ENCODE measurements around the gene TFPT. TPM values are rescaled to one million over a fixed set of nuclear protein-coding genes. Genes with fewer than 3 reads are reported as not detected.

The TFPT gene
- total RNA-seq, 1 experiment from 2014 or later: 35.8 TPM

- Histone ChIP-seq H3K4me3 (no peak overlapping the region), H3K9me2 (ENCODE audit: insufficient read depth) (no peaks in the 10 kb centered on the region), H3K79me2 (ENCODE audit: low read depth) (peaks cover 14% of the 10 kb centered on the region), H3K27me3 (ENCODE audit: insufficient read depth, low read depth) (no peaks in the 10 kb centered on the region), H3F3A (ENCODE audit: insufficient read depth, low read depth) (peaks cover 76% of the 10 kb centered on the region), H3K9me3 (ENCODE audit: insufficient read depth, low read depth) (no peaks in the 10 kb centered on the region), H3K27ac (no peak overlapping the region), H3K4me1 (replicated peaks; ENCODE audit: insufficient read depth) (peaks cover 14% of the 10 kb centered on the region), H3K4me2 (no peak overlapping the region), H4K20me1 (ENCODE audit: insufficient read depth) (peaks cover 41% of the 10 kb centered on the region), H3K36me3 (ENCODE audit: low read depth) (peaks cover 16% of the 10 kb centered on the region), H2AFZ (no peak overlapping the region)
- DNase-seq: peak in 1 of 2 experiments; percentile 19
- intact Hi-C loops (cut with micrococcal nuclease; ENCODE audit: unreplicated experiment): no loop called here
- TF ChIP-seq CTCF (conservative IDR thresholded peaks at IDR 0.05) (no peak), EZH2 (IDR thresholded peaks at IDR 0.05; ENCODE audit: low read depth) (no peak)
- ChIA-PET POLR2A (ENCODE audit: unreplicated experiment) (interaction anchor here (0.7 kb wide), 1 partner anchor 18 kb away, joined by 4 read pairs; no protein-coding TSS in a partner anchor), CTCF (interaction anchor here (0.5 kb wide), 1 partner anchor 132 kb away, joined by 3 read pairs; no protein-coding TSS in a partner anchor)
- no TSS peak for BruUV-seq (replicated peaks)
These were observed 40.2 kb upstream of the TFPT start for GRCh38 chr19:54155694-54156093.

- Histone ChIP-seq H3K9me3 (ENCODE audit: insufficient read depth, low read depth) (no peaks in the 10 kb centered on the region), H3K4me1 (replicated peaks; ENCODE audit: insufficient read depth) (peaks cover 12% of the 10 kb centered on the region), H3K4me3 (no peak overlapping the region), H3K9me2 (ENCODE audit: insufficient read depth) (no peaks in the 10 kb centered on the region), H3K79me2 (ENCODE audit: low read depth) (peaks cover 14% of the 10 kb centered on the region), H3K27me3 (ENCODE audit: insufficient read depth, low read depth) (no peaks in the 10 kb centered on the region), H4K20me1 (ENCODE audit: insufficient read depth) (peaks cover 40% of the 10 kb centered on the region), H3K27ac (no peak overlapping the region), H3F3A (ENCODE audit: insufficient read depth, low read depth) (peaks cover 77% of the 10 kb centered on the region), H3K4me2 (no peak overlapping the region), H3K36me3 (ENCODE audit: low read depth) (peaks cover 16% of the 10 kb centered on the region), H2AFZ (no peak overlapping the region)
- BruUV-seq (replicated peaks): no TSS peak
- POLR2A ChIA-PET (ENCODE audit: unreplicated experiment): no interaction called here
- DNase-seq: peak in 1 of 2 experiments; percentile 30
- intact Hi-C loops (cut with micrococcal nuclease; ENCODE audit: unreplicated experiment): no loop called here
- TF ChIP-seq EZH2 (IDR thresholded peaks at IDR 0.05; ENCODE audit: low read depth) (no peak), CTCF (conservative IDR thresholded peaks at IDR 0.05) (no peak)
- CTCF ChIA-PET: no interaction called here
These were observed 39.3 kb upstream of the TFPT start for GRCh38 chr19:54154603-54155345.

- BruUV-seq (replicated peaks): no TSS peak
- CTCF ChIA-PET: no interaction called here
- Histone ChIP-seq H3K9me3 (ENCODE audit: insufficient read depth, low read depth) (no peaks in the 10 kb centered on the region), H2AFZ (no peak overlapping the region), H3K79me2 (ENCODE audit: low read depth) (peaks cover 11% of the 10 kb centered on the region), H4K20me1 (ENCODE audit: insufficient read depth) (peaks cover 40% of the 10 kb centered on the region), H3K4me2 (no peak overlapping the region), H3K27me3 (ENCODE audit: insufficient read depth, low read depth) (no peaks in the 10 kb centered on the region), H3K36me3 (ENCODE audit: low read depth) (peaks cover 16% of the 10 kb centered on the region), H3K9me2 (ENCODE audit: insufficient read depth) (no peaks in the 10 kb centered on the region), H3K4me3 (no peak overlapping the region), H3K27ac (no peak overlapping the region), H3F3A (ENCODE audit: insufficient read depth, low read depth) (peaks cover 78% of the 10 kb centered on the region), H3K4me1 (replicated peaks; ENCODE audit: insufficient read depth) (peaks cover 12% of the 10 kb centered on the region)
- intact Hi-C loops (cut with micrococcal nuclease; ENCODE audit: unreplicated experiment): no loop called here
- peak in 1 of 2 experiments; percentile 28 for DNase-seq
- POLR2A ChIA-PET (ENCODE audit: unreplicated experiment): no interaction called here
- TF ChIP-seq EZH2 (IDR thresholded peaks at IDR 0.05; ENCODE audit: low read depth) (no peak), CTCF (conservative IDR thresholded peaks at IDR 0.05) (no peak)
These were observed 38.4 kb upstream of the TFPT start for GRCh38 chr19:54153731-54154326.

Data from PC-9 (cell line).